Measurements from ENCODE around the gene HOXD9.

The HOXD9 gene

DNA sequence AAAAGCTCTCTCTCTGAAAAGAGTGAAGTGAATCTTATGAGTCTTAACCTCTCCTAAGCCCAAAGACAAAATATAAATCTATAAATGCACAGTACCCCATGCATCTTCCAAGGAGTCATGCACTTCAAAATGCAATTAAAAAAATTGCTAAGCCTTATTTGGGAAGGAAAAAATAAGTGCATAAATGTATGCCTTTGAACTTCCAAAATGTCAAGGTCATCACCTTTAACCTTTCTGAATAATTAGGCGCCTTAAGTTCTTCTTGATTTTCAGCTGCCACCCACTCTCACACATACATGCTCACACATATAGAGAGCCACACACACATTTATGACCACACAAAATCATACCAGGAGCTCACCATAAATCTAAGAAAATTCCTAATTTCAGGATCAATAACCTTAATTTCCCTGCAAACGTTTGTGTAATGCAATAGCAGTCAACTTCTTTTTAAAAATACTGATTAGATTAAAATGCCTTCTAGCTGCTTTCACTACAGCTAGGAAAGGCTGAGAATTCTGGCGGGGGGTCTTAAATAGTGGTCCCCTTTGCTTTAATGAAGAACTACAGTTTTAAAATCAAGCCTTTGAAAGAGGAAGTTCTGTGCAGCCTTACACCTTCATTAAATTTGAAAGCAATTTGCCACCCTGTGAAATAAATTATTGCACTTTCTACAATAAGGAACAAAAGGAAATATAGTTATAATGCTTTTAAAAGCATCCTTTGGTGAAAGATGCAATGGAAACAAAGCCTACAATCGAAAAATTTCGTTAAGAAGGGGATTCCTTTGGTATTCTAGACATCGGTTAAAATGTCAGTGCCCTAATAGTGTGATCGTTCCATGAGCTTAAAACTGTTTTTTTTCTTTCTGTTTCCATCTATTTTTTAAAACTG, 11.9 kb upstream of the HOXD9 start:
- DNase-seq (ENCODE audit: extremely low read depth in 1 of 2, low read depth in 1 of 2), result no peak

DNA sequence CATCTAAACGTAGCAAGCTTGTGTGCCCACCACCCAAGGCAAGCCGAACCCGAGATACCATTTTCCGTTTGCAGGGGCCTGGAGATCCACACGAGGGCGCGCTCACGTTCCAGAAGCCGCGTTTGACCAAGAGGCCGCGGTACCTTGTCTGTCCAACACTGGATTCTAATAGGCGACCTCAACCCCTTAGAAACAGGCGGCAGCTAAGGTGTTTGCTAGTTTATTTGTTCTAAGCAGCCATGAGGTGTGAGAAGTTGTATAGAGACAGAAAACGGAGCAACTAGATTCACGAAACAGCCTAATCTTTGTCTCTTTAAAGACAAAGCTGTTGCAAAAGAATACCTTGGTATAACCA, 11.2 kb upstream of the HOXD9 start:
- DNase-seq (ENCODE audit: extremely low read depth in 1 of 2, low read depth in 1 of 2), result no peak

DNA sequence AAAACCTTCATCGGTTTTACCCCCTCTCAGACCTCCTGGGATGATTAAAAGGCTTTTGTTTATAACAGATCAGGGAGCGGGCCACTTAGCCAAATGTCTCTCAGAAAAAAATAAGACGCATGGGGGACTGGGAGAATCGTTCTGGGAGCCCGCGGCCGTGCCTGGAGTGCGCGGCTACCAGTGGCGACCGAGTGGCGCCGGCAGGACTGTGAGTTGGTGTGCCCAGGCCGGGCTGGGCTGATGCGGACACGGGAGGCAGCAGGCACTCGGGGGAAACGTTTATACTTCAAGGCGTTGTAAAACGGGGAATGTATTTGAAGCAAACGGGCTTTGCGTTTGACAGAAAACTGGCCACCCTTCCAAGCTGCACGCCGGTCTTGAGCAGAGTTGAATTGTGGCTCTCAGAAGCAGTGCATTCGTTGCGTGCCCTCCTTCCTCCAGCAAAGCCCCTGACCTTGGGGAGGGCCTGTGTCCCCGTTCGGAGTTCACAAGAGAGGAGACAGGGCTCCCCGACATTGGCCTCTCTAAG, 10.6 kb upstream of the HOXD9 start:
- DNase-seq (ENCODE audit: extremely low read depth in 1 of 2, low read depth in 1 of 2), result no peak

DNA sequence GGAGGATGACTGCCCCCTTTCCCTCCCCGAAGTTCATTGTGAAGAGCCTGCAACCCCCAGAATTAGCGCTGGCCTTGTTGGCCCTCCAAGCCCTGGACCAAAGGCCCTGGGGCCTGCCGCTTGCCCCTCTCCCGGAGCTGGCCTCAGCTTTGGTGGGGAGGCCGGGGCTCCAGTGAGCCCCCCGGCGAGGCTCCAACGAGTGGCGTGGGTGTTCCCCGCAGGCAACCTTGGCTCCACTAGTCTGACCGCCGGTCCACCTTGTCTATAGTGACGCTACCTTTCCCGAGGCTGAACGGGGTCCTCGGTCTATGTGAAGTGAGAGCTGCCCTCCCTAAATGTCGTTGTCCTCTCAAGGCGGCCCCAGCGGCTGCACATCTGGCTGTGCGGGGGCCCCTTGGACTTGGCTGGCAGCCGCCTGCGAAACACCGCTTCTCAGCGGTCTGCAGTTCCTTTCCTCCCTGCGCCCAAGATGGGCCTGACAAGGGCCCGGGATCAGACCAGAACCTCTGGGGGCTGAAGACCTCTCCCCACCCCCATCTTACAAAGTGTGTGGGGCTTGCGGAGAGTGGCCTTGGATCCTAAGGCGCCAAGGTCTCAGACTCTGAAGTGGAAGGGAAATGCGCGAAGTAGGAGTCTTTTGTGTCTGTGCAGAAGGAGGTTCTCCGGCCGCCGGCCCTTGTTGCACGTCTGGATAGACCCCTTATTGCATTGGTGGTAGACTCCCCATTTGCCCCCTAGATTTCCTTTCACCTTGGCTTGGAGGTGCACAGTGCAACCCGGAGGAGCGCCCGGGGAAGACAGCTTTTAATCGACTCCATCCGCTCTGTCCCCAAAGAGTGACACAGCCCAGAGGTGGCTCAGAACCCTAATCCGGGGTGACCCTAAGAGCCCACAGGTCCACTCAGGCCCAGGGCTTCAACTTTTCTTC, 9.9 kb upstream of the HOXD9 start:
- DNase-seq (ENCODE audit: extremely low read depth in 1 of 2, low read depth in 1 of 2), result no peak

DNA sequence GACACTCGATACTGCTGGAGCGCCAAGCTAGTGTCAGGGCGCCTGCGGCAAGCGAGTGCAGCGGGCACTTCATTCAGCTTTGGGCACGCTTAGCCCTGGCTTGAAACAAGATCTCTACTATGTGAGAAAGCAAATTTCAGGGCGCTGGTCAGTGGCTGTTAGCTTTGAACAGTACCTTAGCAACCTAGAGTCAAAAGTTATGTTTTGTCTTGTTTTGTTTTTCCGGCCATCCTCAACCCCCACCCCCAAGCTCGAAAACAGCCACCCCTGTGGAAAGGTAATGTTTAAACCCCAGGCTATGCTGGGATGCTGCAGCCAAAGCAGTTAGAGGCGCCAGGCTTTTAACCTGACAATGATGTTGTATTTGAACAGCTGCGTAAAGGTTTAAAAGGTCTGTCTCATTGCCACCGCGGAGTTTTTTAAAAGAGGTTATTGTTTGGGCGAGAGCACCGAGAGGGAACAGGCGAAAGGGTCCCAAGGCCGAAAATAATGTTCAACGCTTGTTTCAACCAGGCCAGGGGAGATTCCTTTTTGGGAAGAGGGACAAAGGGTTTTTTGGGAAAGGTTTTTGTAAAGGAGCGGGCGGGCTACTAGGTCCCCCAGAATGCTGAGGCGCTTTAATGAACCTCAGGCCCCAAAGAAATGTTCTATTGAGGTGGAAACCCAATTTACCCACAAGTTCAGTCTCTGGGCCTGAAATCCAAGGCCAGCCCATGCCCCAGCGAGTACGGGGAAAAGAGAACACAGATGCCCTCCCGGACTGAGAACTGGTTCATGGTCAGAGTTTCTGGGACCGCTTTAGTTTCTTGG, 8.2 kb upstream of the HOXD9 start:
- no peak for DNase-seq (ENCODE audit: extremely low read depth in 1 of 2, low read depth in 1 of 2)

DNA sequence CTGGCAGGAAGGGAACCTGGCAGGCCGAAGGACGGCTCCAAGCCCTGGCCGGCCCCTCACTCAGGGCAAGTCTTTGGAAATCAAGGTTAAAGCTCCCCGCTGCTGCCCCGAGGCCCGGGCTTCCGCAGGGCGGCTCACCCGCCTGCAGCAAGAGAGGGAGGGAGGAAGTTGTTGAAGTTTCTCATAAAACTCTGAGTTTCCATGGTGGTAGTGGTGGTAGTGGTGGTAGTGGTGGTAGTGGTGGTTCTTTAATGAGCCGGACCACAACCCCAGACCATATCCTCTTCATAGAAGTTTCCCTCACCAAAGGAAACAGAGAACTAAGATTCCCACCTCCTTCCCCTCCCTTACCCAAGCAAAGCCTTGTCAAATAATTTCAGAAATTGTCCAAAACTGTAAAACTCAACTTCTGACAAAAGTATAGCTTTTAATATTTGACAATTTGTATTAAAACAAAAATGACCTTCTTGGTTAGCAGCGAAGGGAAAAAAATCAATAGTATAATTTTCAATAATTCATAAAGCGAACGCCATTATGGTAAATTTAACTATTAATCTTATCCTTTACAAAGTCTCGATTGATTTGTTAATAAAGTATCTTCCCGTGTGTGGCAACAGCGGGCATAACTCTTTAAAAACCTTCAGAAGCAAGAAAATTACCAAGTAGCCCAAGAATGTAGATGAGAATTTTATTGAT, 7.4 kb upstream of the HOXD9 start:
- no peak for DNase-seq (ENCODE audit: extremely low read depth in 1 of 2, low read depth in 1 of 2)

DNA sequence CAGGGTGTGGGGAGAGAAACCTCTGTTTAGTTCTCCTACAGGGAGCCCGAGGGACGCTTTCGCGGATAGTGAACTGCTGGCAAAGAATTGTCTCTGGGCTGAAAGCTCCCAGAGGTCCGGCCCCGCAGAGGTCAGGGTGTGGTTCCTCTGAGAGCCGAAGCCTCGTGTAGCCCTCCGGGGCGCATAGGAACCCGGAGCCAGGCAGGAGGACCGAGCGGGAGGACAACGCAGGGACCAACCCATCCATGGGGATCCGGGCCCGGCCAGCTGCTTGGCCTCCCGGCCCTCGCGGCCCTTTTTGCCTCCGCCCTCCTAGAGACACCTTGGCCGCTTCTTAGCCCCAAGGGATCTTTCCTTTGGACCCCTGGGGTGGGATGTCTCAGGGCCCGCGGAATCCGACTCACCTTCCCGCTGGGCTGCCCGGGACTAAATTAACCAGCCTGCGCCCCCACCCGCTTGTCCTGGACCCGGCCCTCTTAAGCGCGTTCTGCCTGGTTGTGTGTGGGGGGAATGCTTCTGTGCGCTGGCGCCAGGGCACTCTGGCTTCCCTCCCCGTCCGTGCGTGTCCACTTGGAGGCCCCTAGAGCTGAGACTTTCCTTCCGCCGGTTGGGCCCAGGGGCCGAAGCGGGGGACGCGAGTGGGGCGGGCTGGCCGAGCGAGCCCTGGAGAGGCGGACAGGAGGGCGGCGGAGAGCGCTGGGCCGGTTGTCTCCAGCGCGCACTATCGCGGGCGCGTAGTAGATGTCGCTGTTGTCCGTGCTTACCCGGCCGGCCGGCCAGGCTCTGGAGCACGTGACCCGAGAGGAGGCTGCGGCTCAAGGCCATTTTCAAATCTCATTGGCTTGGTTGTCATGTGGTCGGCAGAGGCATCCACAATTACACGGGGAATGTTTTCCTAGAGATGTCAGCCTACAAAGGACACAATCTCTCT, 6.4 kb upstream of the HOXD9 start, which contains the start of gene HOXD10:
Gene HOXD10, plus strand, starts transcription at position 896 of the 931 bp plus-strand sequence. CDS start 56 bp downstream, outside the sequence.
- no peak for DNase-seq (ENCODE audit: extremely low read depth in 1 of 2, low read depth in 1 of 2)

DNA sequence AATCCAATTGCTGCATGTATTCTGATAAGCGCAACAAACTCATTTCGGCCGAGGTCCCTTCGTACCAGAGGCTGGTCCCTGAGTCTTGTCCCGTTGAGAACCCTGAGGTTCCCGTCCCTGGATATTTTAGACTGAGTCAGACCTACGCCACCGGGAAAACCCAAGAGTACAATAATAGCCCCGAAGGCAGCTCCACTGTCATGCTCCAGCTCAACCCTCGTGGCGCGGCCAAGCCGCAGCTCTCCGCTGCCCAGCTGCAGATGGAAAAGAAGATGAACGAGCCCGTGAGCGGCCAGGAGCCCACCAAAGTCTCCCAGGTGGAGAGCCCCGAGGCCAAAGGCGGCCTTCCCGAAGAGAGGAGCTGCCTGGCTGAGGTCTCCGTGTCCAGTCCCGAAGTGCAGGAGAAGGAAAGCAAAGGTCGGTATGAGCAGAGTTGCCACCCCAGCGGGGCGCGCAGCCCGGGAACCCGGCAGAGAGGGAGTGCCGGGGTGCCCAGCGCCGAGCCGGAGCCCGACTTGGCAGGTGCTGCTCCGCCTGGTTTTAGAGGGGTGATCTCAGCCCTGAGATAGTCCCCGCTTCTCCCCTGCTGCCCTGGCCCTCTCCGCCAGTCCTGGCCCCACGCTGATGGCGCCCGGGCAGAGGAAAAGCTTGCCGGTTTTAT, 5.2 kb upstream of the HOXD9 start:
- DNase-seq (ENCODE audit: extremely low read depth in 1 of 2, low read depth in 1 of 2), result no peak

DNA sequence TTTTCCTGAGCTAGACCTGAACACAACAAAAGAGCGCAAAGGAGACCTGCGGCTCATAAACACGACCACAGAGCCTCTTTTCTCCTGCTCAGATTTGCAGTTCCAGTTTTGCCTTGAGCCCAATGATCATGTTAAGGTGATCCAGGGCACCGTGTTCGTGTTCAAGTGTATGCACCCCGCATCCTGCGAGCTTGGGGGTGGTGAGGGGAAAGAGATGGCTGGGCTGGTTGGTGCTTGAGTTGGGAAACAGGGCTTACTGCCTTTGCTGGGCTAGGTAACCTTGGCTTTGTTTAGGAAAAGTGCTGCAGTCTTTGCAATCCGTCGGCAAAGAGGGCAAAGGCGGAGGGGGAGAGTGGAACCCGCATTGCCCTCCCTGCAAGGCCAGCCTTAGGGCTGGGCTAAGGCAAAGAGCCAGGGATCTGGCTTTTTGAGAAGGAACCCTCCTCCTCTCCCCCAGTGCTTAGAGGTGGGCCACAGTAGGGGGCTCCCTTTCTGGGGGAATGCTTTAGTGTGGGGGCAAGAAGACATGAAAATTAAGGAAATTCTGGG, 4.6 kb upstream of the HOXD9 start:
- DNase-seq (ENCODE audit: extremely low read depth in 1 of 2, low read depth in 1 of 2), result no peak

DNA sequence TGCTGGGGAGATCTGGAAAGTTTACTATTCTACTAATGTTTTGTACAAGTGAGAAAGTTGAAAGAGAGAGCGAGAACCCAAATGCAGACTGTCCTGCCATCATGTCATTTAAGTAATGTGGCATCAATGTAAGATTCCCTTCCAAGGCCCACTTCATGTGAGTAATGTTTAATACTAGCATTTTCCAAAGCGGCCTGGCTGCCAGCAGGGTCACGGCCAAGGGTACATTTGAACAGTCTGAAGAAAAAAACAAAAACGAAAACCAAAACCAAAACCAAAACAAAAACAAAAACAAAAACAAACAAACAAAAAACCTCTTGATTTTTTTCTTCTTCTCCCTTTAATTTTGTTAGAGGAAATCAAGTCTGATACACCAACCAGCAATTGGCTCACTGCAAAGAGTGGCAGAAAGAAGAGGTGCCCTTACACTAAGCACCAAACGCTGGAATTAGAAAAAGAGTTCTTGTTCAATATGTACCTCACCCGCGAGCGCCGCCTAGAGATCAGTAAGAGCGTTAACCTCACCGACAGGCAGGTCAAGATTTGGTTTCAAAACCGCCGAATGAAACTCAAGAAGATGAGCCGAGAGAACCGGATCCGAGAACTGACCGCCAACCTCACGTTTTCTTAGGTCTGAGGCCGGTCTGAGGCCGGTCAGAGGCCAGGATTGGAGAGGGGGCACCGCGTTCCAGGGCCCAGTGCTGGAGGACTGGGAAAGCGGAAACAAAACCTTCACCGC, 3.7 kb upstream of the HOXD9 start:
- DNase-seq (ENCODE audit: extremely low read depth in 1 of 2, low read depth in 1 of 2), result no peak

DNA sequence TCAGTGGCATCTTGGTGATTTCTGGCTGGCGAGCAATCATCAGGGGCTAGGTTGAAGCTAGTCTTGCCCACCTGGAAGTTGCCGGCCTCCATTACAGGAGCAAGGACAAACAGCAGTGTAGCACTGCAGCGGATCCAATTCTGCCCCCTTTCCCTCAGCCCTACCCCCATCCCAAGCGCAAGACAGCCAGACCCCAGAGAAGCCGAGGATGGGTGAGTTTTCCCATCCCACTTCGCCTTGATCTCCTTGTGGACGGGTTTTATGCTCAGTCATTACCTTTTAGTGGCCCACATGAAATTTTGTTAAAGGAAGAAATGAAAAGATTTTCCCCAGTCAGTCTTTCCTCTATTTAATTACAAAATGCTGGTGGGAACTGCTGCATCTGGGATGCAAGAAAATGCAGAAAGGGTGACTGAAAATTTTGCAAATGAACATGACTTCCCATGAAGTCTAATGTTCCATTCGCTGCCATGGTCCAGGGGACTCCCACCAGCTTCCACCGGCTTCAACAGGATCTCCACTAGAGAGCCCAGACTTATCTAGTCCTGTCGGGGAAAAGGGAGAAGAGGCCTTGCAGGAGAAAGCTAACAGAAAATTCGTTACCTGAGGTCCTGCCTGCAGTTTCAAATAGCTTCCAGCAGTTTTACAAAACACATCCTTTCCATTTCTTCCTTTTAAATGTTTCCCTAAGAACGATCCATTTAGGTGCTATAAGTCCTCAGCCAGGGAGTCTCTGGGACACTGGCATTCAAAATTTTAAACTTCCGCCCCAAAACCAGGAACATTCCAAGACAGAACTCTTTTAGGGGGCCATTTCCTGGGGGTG, 1.9 kb upstream of the HOXD9 start:
- DNase-seq (ENCODE audit: extremely low read depth in 1 of 2, low read depth in 1 of 2), result no peak

DNA sequence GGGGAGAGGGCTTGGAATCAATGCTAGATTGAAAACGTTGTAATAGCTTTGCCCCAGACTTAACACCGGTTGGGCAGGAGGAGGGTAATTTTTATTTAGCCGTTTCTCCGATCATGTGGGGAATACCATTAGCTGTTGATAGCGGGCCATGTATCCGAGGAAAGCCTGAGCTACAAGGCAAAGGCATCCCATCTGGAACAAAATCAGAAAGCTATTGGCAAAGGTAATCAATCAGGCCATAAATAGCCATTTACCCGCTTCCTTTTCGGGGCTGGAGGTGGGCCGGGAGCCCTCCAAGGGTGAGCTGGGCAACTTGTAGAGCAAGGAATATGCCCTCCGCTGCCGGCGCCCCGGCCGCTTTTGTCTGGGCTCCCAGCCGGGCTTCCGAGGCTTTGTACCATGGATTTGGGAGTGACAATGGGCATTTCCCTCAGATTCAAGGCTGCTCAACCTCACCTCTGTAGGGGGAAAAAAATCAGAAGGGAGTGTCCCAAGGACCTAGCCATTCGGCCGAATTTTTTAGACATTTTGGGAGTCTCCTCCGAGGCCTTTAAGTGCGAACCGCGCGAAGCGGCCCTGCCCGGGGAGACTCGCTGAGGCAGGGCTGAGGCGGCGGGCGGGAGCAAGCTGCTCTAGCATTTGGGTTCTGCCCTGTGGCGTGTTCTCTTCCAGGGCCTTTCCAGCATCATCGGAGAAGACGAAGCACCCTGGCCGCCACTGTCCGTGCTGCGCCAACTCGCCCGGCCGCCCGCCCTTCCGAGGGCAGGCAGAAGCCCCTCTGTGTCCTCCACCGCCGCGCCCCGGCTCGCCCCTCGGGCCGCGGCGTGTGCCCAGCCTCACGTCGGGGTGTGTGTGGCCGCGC, 1.1 kb upstream of the HOXD9 start:
- no peak for DNase-seq (ENCODE audit: extremely low read depth in 1 of 2, low read depth in 1 of 2)

DNA sequence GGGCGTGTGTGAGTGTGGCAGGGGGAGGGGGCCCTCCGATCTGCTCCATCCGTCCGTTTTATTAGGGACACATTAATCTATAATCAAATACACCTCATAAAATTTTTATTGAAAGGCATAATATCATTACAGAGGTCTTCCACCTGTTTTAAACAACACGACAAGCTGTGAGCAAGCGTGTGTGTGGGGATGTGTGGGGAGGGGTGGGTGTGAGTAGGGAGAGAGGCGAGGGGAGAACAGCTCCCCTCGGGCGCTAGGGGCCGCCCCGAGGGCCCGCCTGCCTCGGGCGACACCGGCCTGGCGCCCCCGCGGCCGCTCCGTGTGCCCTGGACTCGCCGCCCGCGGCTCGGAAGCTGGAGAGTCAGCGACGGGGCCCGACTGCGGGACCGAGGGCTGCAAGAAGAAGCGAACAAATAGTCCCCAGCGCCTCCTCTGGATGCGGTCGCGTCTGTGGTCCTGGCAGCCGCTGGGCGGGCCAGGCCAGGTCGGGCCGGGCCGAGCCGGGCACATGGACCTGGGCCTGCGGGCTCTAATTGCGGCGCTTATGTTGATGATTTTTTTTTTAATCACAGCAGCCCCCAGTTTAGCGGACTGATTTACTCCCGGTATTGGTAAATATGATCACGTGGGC, 352 bp upstream of the HOXD9 start:
- no peak for DNase-seq (ENCODE audit: extremely low read depth in 1 of 2, low read depth in 1 of 2)

DNA sequence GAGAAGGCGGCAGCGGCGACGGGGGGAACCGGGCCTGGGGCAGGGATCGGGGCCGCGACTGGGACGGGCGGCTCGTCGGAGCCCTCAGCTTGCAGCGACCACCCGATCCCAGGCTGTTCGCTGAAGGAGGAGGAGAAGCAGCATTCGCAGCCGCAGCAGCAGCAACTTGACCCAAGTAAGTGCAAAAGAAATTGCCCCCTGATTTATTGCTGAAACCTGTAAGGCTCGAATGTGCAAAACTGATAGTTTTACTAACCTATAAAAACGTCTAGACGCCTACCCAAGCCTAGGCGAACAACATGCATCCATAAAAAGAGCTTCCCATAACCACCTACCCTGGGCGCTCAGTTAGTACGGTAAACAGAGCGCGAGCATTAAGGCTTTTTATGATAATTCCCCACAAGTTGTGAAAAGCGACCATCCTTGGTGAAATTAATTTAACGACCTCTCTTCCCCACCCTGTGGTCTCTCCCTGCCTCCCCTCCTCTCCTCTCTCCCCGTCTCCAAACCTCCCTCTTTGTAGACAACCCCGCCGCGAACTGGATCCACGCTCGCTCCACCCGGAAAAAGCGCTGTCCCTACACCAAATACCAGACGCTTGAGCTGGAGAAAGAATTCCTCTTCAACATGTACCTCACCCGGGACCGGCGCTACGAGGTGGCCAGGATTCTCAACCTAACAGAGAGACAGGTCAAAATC, 1.0 kb downstream of the HOXD9 start:
- no peak for DNase-seq (ENCODE audit: extremely low read depth in 1 of 2, low read depth in 1 of 2)

Measured in stimulated activated CD8-positive, alpha-beta memory T cell treated with anti-CD3 and anti-CD28 coated beads, Interleukin-7, amount 100 ng/mL, for 48 hours (primary cell).